Panc1 (cell line): ENCODE measurements around the gene NFKB2.

ENCODE experiments used
- POLR2AphosphoS5 ChIP-seq: IDR thresholded peaks from 2 replicates; pipeline ENCODE4 v1.6.1; 2012; ENCODE audit warnings: mild to moderate bottlenecking, low read depth, low read length, moderate library complexity
- SIN3A ChIP-seq: IDR thresholded peaks from 2 replicates; pipeline ENCODE4 v1.6.1; 2012; ENCODE audit warnings: low read depth, mild to moderate bottlenecking, low read length, moderate library complexity, borderline replicate concordance; ENCODE audit not compliant: insufficient read depth
- TCF7L2 ChIP-seq: IDR thresholded peaks from 2 replicates; pipeline ENCODE4 v1.6.1; 2011; ENCODE audit warnings: mild to moderate bottlenecking, low read depth, low read length, inconsistent platforms
- TF ChIP-seq, protein P1 (sequence below): fragments of 450-650 bp; IDR thresholded peaks from 2 replicates; pipeline ENCODE4 v1.5.1; 2017; ENCODE audit warnings: mild to moderate bottlenecking

DNA sequence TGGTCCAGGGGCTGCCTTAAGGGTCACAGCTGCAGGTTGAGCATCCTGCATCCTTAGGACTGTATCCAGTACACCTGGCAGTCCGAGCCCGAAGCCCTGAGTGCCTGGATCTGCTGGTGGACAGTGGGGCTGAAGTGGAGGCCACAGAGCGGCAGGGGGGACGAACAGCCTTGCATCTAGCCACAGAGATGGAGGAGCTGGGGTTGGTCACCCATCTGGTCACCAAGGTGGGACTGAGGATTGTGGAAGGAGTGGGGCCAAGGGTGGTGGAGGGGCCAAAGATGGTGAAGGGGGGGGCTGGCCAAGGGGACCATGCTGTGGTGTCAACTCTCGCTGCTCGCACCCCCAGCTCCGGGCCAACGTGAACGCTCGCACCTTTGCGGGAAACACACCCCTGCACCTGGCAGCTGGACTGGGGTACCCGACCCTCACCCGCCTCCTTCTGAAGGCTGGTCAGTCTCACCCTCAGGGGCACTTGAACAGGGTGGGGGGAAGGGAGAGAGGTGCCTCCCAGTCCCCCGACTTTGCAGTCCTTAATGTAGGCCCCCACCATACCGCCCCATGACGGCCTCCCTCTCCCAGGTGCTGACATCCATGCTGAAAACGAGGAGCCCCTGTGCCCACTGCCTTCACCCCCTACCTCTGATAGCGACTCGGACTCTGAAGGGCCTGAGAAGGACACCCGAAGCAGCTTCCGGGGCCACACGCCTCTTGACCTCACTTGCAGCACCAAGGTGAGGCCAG lies 5.3 kb downstream of the NFKB2 start:
- TF ChIP-seq, protein P1, sequence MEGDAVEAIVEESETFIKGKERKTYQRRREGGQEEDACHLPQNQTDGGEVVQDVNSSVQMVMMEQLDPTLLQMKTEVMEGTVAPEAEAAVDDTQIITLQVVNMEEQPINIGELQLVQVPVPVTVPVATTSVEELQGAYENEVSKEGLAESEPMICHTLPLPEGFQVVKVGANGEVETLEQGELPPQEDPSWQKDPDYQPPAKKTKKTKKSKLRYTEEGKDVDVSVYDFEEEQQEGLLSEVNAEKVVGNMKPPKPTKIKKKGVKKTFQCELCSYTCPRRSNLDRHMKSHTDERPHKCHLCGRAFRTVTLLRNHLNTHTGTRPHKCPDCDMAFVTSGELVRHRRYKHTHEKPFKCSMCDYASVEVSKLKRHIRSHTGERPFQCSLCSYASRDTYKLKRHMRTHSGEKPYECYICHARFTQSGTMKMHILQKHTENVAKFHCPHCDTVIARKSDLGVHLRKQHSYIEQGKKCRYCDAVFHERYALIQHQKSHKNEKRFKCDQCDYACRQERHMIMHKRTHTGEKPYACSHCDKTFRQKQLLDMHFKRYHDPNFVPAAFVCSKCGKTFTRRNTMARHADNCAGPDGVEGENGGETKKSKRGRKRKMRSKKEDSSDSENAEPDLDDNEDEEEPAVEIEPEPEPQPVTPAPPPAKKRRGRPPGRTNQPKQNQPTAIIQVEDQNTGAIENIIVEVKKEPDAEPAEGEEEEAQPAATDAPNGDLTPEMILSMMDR, result no peak
- TF ChIP-seq SIN3A (no peak), POLR2AphosphoS5 (no peak; the same call in 1 of the 2 replicates), TCF7L2 (no peak)
